T-helper 1 cell (primary cell): ENCODE data around the gene WDFY3.
"Not testable (repeated sequence)": the region's sequence is repeated elsewhere in the genome, so short reads cannot be mapped to it uniquely, and the experiment has no call there.

ENCODE experiments used
- DNase-seq, 5 donors: peaks; one replicate each; pipeline ENCODE4 v3.0.0-alpha.2; 2012 to 2020

Gene WDFY3

DNA sequence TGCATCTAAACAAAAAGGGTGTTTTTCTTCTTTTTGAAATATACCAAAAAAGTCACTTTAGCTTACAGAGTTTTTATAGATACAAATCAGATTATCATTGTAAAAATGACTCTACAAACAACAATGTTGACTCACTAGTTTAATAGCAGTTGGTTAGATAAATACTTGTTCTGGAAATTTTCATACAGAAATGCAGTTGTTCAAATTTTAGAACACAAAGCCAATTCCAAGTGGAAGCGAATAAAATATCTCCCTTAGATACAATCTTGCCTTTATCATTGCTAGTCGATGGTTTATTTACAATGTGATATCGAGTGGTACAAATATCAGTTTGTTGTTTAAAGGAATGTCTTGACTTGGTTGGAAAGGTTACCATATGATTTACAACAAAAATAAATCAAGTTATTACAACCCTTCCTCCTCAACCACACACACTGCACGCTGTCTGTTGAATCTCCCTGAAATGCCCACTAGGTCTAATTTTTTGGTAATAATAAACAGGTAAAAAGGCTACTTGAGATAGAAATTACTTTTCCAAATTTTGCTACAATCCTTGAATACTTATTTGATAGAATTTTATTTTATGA is 268.8 kb downstream of the WDFY3 start:
- DNase-seq = no peak

DNA sequence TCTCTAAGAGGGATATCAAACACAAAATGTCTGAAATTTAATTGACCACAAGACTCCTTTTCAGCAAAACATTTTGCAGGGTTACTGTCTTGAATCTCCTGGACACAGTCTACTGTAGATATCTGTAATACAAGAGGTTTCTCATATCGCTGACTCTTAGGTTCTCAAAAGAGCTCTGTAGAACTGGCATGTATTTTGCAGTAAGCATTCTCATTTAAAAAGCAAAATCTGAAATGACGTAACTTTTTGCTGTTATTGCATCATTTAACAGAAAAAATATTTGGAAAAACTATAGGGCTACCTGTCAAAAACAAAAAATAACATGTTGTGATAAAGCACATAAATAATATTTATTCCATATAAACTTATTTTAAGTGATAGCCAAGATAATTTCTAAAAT is 269.3 kb downstream of the WDFY3 start:
- DNase-seq = no peak

DNA sequence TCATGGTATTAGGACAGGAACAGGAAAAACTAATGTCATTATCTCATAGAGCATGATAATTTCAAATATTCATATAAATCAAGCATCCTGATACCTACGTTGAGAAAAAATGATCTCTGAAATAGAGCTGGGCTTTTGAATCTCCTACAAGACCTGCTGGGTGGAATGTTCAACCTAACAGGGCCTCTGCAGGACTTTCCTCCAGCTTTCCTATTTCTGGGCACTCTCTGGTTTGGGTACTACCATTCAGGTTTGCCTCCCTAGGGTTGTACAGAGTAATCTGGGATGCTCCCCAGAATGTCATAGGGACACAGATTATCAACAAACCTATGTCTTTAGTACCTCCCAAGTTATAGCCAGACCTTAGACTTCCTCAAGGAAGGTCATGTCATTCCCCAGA is 274.7 kb downstream of the WDFY3 start:
- DNase-seq = no peak

DNA sequence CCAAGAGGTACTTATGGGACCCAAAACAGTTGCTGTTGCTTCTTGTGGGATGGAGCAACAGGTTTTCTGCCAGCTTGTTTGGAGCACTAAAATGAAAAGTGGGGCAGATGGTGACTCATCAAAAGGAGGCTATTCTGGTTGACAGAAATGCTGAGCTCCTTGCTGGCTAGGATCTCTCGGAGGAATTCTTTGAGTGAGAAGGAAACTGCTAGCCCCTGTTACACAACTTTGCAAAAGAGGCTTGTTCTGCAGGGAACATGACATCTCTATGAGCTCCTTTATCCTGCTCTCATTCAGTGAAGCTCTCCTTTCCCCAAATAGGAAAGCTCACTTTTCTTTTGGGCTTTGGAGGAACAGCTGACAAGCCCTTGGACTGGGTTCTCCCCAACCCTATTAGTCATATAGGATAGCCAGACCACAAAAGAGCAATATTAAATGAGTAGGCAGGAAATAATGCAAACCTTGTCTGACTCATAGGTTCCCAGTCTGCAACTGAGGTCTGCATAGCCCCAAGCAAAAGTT is 275.3 kb downstream of the WDFY3 start:
- DNase-seq = peak in 1 of 5 donors; percentile 22

DNA sequence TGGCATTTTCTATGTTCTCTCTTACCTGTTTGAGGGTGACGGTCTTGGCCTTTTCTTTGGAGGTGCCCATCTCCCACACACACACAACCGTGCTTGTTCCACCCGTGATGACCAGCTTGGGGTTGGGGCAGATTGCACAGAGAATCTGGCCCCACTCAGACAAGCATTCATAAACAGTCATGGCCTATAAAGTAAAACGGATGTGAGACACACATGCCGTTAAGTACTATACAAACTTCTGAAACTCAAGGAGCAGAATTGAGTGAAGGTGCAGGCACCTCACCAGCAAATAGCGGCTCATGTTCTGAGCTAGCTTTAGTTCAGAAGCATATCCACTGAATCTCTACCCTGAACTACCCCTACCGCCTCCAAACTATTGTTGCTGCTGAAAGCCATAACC is 276.0 kb downstream of the WDFY3 start:
- no peak for DNase-seq

DNA sequence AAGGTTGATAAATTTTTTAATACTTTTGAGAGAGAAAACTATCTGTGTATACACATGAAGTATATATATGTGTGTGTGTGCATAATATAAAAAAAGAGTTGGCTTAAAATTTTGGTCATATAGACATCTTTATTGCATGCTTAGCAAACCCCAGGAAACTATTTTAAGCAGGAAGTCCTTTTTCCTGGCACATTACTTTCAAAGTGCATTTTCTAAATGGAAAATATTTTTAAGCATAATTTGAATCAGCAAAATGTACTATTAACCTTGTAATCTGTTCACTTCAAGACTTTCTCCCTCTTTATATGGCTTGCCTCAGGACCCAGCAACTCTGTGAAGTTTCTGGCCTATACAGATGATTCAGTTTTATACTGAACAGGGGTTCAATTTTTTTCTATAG is 277.3 kb downstream of the WDFY3 start:
- DNase-seq = no peak

DNA sequence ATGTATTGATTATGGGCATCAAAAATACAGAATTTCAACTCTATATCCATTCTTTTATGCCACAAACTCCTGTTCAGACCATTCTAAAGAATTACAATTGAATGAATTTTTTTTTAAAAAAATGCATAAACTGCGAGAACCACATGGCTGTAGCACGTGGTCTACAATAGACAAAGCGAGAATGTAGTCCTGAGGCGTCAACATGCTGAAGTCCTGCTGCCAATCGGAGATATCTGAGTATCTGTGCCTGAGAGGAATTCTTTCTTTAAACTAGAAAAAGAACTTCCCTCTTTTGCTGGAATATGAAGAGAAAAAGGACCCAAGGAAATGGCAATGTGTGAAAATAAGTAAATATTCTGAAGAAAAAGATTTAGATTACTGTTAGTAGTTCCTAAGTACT is 277.9 kb downstream of the WDFY3 start:
- no peak for DNase-seq

DNA sequence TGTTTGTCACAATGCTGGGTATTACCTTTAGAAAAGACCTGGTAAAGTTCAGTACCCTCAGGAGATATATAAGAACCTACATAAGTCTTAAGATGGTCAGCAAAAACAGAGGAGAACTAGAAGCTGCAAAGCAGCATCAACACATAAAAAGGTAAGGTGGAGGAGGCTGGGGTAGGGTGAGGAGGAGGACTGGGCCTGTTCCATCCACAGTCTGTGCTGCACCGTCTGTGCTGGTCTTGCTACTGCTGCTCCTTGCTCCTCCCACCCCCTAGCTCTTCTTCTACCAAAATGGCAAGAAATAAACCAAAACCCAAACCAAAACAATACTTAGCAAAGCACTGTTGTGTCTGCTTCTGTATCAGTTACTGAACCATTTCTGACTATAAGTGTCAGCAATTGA is 281.4 kb downstream of the WDFY3 start:
- no peak for DNase-seq

DNA sequence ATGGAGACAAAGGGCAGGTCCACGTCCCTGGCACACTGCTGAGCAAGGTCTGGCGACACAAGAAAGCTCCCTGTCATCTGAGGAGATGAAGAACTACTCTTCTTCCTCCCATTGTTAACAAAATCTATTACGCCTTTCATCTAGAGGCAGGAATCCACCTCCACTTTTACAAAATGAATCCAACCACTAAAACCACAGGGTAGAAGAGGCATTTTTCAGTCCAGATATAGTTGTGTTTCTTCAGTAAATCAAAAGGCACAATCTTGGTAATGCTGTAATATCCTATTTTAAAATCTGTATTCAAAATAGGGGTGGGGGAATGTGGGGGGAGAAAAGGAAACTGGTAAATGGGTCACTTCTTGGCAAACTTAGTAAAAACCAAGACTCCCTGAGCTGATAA is 282.1 kb downstream of the WDFY3 start:
- DNase-seq = no peak

DNA sequence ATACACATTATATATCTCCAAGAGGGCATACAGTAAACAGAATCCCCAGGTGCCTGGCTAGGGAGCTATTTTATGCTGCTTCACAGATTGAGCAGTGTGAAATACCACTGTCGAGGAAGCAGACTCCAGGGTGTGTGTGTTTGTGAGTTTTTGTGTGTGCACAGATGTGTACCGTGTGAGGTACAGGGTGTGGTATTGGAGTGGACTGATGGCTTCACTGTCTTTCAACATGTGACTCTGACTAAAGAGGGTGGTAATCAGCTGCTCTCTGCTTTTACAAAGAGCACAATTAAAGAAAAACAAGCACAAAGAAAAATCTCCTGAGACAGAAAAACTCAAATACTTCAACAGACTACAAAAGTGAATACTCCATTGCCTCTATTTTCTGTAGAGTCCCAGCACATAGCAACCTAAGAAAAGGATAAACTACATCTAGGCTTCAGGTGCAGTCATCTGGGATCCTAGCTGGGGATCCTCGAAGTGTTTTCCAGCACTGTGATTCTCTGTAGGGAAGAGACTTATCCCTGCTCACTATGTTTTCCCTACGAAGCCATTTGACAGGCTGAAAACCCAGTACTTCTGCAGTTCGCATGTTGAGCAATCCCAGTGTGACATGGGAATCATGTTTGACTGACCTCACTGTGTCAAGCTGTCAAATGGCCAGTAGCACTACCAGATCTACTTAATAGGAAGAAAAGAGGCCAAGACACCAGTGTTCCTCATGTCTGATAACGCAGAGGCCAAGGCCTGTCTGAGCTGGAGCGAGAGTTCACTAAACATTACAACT is 283.2 kb downstream of the WDFY3 start:
- DNase-seq = no peak

DNA sequence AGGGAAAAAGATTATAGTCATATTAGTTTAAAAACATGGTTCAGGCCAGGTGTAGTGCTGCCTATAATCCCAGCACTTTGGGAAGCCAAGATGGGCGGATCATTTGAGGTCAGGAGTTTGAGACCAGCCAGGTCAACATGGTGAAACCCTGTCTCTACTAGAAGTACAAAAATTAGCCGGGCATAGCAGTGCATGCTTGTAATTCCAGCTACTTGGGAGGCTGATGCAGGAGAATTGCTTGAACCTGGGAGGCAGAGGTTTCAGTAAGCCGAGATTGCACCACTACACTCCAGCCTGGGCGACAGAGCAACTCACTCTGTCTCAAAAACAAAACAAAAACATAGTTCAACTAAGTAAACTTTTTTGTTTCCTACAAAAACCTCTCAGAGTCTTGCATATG is 283.8 kb downstream of the WDFY3 start:
- DNase-seq = not testable (repeated sequence)

DNA sequence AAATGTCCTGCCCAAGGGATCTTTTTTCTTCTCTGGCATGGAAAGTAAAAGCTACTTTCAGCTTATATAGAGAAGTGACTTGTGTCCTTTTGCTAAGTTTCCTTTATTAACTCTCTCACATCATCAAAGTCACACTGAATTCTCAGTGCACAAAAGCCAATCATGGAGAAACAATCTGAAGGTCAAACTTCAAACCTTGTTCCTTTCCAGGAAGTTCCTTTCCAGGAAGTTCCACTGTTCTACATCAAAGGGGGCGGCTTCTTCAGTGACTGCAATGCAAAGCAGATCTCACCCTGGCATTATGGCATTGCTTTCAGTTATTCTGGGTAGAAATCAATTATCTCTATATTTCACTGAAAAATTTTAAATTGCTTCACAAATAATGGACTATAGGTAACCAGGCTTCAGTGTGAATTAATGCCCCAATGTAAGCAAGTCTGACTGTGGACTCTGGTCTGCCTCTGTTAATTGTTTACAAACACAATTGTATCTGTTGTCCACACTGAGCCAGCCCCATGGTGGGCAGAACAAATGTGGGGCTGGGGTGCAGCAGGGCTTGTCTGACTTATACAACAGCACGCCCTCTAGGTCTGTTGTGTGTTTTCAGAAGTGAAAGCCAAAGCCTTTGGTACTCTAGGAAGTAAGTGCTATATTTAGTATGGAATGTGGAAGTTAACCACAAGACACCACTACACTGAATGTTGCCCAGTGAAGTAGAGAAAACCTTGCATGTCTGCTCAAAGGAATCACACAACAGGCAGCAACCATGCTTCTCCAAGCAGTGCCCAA is 284.8 kb downstream of the WDFY3 start:
- peak in 1 of 5 donors; percentile 8 for DNase-seq

DNA sequence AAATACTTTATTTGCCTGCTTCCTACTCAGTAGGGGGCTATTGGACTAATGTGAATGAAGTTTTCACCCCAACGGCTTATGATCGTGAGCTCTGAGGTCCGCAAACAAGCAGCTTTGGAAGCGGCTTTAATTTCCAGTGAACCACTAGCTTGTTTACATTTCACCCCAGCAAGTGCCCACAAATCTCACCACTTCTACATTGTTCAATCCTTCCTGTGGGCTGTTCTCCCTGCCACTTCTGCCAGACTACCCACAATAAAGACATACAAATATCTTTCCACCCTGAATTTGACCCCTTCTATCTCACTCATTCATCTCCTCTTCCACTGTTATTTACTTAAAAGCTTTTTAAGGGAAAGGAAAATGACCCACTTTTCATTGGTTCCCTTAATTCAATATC is 285.5 kb downstream of the WDFY3 start:
- DNase-seq = no peak

DNA sequence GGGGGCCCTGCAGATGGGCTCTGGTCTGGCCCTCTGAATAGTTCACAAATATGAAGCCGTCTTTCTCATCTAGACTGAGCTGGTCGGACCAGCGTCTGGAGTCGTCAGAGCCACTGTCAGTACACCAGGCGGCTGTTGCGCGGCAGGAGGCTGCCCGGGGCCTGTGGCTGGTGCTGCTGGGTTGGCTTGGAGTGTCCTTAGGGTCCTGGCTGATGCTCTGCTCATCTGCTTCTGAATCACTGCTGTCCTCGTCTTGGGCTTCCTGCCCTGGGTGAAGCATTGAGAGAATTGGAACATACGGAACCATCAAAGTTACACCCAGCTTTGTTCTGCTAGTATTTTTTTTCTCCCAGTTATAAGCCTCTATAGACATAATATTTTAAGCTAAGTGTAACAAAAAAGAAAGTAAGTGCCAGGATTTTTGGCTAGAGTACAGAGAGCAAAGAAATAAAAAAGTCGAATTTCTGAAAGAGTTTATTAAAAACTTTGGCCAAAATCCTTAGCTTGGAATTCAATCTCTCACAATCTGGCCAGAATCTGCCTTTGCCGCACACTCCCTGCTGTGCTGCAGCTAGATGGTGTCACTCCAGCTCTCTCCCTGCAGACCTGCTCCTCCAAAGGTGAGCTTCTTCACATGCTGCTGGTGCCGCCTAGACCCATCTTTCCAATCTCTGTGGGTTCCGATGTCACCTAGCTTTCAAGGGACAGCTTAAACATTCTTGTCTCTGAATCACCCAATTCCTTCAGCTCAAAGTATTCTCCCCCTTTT is 287.3 kb downstream of the WDFY3 start:
- no peak for DNase-seq

DNA sequence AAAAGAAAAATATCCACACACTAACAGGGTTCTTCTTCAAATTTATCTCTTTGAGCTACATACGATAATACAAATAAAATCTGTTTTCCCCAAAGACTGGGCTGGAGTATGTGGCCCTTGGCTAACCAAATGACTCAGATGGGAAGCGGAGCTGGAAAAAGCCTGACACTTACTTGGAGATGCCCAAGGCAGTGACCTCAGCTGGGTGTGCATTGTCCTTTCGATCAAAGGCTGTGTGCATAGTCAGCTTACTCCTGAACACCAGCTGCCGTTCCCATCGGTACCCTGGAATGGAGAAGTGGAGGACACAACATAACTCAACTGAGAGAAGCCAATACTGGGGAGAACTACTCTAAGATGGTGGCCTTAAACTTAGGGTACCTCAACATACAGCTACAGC is 288.5 kb downstream of the WDFY3 start:
- DNase-seq = no peak

DNA sequence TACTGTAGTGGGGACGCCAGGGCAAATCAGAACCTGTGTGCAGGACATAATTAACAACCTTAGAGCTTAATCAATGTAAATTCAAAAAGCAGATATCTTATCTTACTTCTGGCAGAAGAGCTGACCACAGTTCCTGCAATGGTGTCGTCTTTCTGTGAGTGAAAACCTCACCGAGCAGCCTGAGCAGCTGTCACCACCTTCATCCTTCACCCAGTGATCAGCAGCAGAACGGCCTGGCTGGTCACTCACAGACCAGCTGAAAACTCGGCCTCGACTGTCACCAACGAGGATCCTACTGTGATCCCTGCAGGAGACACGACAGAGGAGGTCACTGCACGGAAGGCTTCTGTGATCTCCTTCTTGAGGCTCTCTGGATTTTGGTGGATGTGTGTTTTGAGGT is 289.4 kb downstream of the WDFY3 start:
- DNase-seq = no peak

DNA sequence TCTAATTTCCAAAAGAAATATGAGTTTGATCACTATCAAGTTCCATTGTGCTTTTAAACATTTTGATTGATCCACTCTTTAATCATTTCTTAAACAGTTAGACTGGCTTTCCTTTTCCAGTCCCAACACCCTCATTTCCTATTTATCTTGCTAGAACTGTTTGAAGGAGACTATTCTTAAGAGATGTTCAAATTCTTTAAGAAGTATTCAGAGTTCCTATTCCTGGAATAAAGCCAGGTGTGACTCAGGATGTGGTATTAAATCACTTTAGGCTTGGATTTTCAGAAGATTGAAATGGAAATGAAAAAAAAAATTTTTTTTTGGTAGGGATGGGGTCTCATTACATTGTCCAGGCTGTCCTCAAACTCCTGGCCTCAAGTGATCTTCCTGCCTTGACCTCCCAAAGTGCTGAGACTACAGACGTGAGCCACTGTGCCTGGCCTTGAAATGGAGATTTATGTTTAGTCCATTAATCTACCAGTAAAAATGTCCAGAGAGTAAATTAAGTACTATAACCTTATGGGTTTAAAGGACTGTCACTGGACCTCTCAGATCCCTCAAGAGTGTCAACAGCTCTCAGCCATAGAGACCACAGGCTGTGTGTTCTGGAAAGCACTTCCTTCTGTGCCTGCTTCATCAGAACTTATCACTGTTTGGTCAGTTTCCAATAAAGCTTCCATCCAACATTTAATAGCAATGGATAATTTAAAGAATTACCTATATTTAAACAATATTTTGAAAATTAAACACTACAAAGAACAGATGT is 292.8 kb downstream of the WDFY3 start:
- DNase-seq = no peak

DNA sequence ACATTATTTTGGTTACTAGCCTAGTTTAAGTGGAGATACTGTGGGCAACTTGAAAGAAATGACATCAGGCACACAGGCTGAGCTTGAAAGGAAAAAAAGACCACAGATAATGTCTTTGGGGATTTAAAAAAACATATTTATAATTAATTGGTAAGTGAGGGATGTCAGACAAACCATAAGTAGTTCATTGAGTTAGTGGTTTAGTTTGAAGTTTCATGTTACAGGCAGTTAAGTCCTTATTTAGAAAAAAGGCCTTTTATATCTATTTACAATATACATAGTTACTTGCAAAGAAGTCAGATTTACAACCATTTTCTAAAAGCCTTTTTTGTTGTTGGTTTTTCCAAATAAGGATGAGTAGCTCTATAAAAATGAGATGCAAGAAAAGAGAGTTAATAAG is 294.3 kb downstream of the WDFY3 start:
- DNase-seq = no peak

DNA sequence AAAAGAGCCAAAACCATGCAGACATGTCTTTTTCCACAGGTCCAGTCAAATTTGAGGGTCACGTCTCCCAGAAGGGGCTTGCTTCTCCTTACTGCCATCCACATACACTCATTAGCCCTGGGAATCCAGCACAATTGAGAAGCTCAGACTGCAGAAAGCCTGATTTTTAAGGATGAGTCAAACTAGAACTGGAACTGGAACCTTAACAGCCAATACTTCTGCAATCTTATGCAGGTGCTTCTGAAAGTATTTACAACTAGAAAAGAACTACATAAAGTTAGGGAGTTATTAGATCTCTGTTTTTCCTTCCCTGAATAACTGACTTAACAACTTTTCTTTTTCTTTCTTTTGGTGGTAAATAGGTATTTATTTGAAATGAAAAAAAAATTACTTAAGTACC is 297.3 kb downstream of the WDFY3 start:
- no peak for DNase-seq

DNA sequence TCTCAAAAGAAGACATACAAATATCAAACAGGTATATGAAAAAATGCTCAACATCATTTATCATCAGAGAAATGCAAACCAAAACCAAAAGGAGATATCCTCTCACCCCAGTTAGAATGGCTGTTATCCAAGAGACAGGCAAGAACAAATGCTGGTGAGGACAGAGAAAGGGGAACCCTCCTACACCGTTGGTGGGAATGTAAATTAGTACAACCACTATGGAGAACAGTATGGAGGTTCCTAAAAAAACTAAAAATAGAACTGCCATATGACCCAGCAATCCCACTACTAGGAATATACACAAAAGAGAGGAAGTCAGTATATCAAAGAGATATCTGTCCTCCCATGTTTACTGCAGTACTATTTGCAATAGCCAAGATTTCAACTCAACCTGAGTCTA is 300.1 kb downstream of the WDFY3 start:
- no peak for DNase-seq

DNA sequence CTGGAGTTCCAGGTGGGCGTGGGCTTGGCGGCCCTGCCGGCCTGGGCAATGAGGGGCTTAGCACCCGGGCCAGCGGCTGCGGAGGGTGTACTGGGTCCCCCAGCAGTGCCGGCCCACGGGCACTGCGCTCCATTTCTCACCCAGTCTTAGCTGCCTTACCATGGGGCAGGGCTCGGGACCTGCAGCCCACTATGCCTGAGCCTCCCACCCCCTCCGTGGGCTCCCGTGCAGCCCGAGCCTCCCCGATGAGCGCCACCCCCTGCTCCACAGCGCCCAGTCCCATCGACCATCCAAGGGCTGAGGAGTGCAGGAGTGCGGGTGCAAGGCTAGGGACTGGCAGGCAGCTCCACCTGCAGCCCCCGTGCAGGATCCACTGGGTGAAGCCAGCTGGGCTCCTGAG is 301.7 kb downstream of the WDFY3 start:
- not testable (repeated sequence) for DNase-seq
